ENCODE results near the gene CLIC4.
"Not testable (repeated sequence)": the region's sequence is repeated elsewhere in the genome, so short reads cannot be mapped to it uniquely, and the experiment has no call there.

CLIC4 gene

GRCh38 chr1:24881034-24881433, 135.8 kb downstream of the CLIC4 start:
- DNase-seq: no peak

DNA sequence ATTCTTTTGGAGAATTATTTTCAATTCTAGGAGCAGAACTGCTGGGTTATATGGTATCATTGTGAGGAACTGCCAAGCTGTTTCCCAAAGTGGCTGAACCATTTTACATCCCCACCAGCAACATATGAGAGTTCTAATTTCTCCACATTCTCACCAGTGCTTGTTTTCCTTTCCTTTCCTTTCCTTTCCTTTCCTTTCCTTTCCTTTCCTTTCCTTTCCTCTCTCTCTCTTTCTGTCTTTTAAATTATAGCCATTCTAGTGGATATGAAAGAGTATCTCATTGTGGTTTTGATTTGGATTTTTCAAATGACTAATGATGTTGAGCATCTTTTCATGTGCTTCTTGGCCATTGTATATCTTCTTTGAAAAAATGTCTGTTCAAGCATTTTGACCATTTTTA, 139.5 kb downstream of the CLIC4 start:
- no peak for DNase-seq

DNA sequence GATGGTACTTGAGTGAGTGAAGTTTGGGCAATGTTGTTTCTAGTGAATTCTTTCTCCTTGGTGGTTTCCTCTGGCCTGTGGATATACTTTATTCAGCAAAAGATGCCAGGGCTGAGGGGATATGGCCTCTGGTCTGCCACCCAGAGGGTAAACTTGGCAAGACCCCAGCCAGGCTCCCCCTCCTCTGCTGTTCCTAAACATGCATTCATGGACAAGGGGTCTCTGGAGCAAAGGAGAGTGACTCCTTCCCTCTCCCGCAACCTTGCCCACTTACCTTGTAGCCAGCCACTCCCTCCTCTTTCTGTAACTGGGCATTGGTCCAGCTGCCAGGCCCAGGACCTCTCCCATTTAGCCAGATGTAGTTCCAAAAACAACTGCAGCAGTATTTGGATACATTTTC, 141.0 kb downstream of the CLIC4 start:
- no peak for DNase-seq

DNA sequence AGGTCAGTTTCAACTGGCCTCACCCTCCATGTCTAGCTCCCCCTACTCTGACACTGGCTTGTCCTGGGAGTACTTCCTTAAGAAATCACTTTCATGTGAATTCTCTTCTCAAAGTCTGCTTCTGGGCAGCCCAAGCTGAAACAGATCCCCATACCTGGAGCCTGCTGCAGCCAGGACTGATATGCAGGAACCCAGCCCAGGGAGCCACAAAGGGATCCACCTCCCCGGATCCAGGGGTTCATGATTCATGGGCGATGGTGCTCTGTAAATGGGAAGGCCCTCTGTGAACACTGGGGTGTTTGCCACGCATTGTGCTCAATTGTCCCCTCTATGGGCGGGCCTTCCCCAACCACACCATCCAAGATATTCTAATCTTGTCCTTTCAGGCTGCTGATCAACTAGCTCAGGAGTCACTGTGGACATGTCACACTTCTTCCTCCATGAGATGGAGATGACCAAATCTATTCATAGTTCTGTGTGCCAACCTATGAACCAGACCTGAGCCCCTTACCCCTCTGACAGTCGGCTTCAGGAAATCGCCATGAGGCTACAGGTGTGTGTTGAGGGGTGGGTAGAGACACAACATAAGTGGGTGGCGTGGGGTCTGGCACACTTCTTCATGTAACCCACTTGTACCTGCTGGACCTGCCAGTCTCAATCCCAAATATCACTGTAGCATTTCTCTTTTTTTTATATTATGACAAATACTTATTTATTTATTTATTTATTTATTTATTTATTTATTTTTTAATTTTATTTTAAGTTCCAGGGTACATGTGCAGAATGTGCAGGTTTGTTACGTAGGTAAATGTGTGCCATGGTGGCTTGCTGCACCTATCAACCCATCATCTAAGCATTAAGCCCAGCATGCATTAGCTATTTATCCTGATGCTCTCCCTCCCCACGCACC, 143.1 kb downstream of the CLIC4 start:
- DNase-seq: no peak

GRCh38 chr1:24888971-24889676, 143.9 kb downstream of the CLIC4 start:
- no peak for DNase-seq

GRCh38 chr1:24890887-24891286, 145.6 kb downstream of the CLIC4 start:
- DNase-seq: no peak

GRCh38 chr1:24891367-24891766, 146.1 kb downstream of the CLIC4 start:
- not testable (repeated sequence) for DNase-seq

GRCh38 chr1:24892188-24893153, 147.2 kb downstream of the CLIC4 start:
- DNase-seq: no peak

DNA sequence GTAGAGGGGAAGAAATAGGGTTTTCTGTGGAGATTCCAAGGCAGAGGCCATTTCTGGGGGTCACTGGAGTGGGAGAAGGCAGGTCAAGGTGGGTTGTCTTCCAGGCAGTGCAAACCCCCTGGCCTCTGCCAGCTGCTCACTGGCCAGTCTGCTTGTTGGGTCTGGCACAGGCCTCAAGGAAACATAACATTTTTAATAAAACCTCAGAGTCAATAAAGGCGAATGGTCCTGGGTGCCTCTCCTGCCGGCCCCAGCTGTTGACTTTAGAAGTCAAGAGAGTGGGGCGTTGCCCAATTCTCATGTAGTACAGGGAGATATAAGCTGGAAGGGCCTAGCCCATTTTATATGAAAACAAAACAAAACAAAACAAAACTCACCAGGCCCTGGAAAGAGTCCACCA, 148.2 kb downstream of the CLIC4 start:
- no peak for DNase-seq
